Measurements from ENCODE around the gene MAP1A.
A peak's percentile ranks its signal among the peaks of the same experiment; 100 is the strongest.

Gene MAP1A

GRCh38 chr15:43517354-43518196, at the start of gene MAP1A:
TSS of gene MAP1A (plus strand) at chr15:43517608. CDS start at chr15:43521474, 3,866 bp downstream.
- no peak for DNase-seq

- DNase-seq, result no peak
Observed at GRCh38 chr15:43469867-43470266, 47.5 kb upstream of the MAP1A start.

GRCh38 chr15:43471975-43472374, 45.4 kb upstream of the MAP1A start:
- DNase-seq, result no peak

- DNase-seq, result no peak
Observed at GRCh38 chr15:43473885-43474284, 43.5 kb upstream of the MAP1A start.

- peak in 3 of 6 experiments; percentile 17 to 27 (median 17) for DNase-seq
Observed at GRCh38 chr15:43483297-43484128, 33.9 kb upstream of the MAP1A start.

GRCh38 chr15:43484455-43484854, 33.0 kb upstream of the MAP1A start:
- no peak for DNase-seq

- DNase-seq, result no peak
Observed at GRCh38 chr15:43487271-43487895, 30.0 kb upstream of the MAP1A start.

- no peak for DNase-seq
Observed at GRCh38 chr15:43488790-43489189, 28.6 kb upstream of the MAP1A start.

GRCh38 chr15:43489191-43489590, 28.2 kb upstream of the MAP1A start:
- no peak for DNase-seq

- DNase-seq, result no peak
Observed at GRCh38 chr15:43492266-43492665, 25.1 kb upstream of the MAP1A start.

- DNase-seq, result peak; percentile 90 to 95 (median 92)
Observed at GRCh38 chr15:43492673-43493601, 24.5 kb upstream of the MAP1A start, which contains the start of gene TP53BP1. TSS of gene TP53BP1 (minus strand) at chr15:43493156. CDS start at chr15:43493043, 113 bp downstream.

GRCh38 chr15:43493703-43494472, 23.5 kb upstream of the MAP1A start:
- DNase-seq, result no peak

GRCh38 chr15:43498990-43499389, 18.4 kb upstream of the MAP1A start:
- DNase-seq, result no peak

GRCh38 chr15:43499635-43500034, 17.8 kb upstream of the MAP1A start:
- DNase-seq, result no peak

- no peak for DNase-seq
Observed at GRCh38 chr15:43505738-43506137, 11.7 kb upstream of the MAP1A start.

- DNase-seq, result no peak
Observed at GRCh38 chr15:43508421-43508820, 9.0 kb upstream of the MAP1A start.

GRCh38 chr15:43508991-43509659, 8.3 kb upstream of the MAP1A start:
- no peak for DNase-seq

- DNase-seq, result peak in 1 of 6 experiments; percentile 23
Observed at GRCh38 chr15:43509660-43510199, 7.7 kb upstream of the MAP1A start.

- peak; percentile 90 to 96 (median 93) for DNase-seq
Observed at GRCh38 chr15:43510200-43511011, 7.0 kb upstream of the MAP1A start.
